IPS-11a (cell line): Measurements from ENCODE around the gene RBX1.
A peak's percentile ranks its signal among the peaks of the same experiment; 100 is the strongest.
"Not testable (repeated sequence)": the region's sequence is repeated elsewhere in the genome, so short reads cannot be mapped to it uniquely, and the experiment has no call there.

ENCODE experiments used
- H3K4me3 ChIP-seq: one replicate; pipeline ENCODE4 v1.5.1; 2013; ENCODE audit warnings: low read depth, low read length, control low read depth

Gene RBX1

GRCh38 chr22:40950962-40951794, at the start of gene RBX1:
TSS of gene RBX1 (plus strand) at chr22:40951378. CDS start at chr22:40951399, 21 bp downstream.
- peak within 1 kb of the TSS; percentile 86 for H3K4me3 ChIP-seq

- no peak overlapping the region for H3K4me3 ChIP-seq
These were observed 47.1 kb upstream of the RBX1 start for GRCh38 chr22:40904101-40904500.

GRCh38 chr22:40908895-40909294, 42.3 kb upstream of the RBX1 start:
- H3K4me3 ChIP-seq, result no peak overlapping the region

- no peak overlapping the region for H3K4me3 ChIP-seq
These were observed 39.4 kb upstream of the RBX1 start for GRCh38 chr22:40911772-40912171.

GRCh38 chr22:40912987-40913386, 38.2 kb upstream of the RBX1 start:
- H3K4me3 ChIP-seq, result not testable (repeated sequence)

- no peak overlapping the region for H3K4me3 ChIP-seq
These were observed 31.7 kb upstream of the RBX1 start for GRCh38 chr22:40919446-40919845.

GRCh38 chr22:40920526-40920925, 30.7 kb upstream of the RBX1 start:
- H3K4me3 ChIP-seq, result no peak overlapping the region

- no peak overlapping the region for H3K4me3 ChIP-seq
These were observed 28.5 kb upstream of the RBX1 start for GRCh38 chr22:40922484-40923303.

- H3K4me3 ChIP-seq, result no peak overlapping the region
These were observed 22.5 kb upstream of the RBX1 start for GRCh38 chr22:40928657-40929056.

- no peak overlapping the region for H3K4me3 ChIP-seq
These were observed 18.8 kb upstream of the RBX1 start for GRCh38 chr22:40932396-40932795.

GRCh38 chr22:40939202-40939601, 12.0 kb upstream of the RBX1 start:
- H3K4me3 ChIP-seq, result no peak overlapping the region

- peak overlapping the region; percentile 78 for H3K4me3 ChIP-seq
These were observed 822 bp downstream of the RBX1 start for GRCh38 chr22:40951795-40952605.

GRCh38 chr22:40953471-40953870, 2.3 kb downstream of the RBX1 start:
- H3K4me3 ChIP-seq, result no peak overlapping the region

GRCh38 chr22:40954113-40954512, 2.9 kb downstream of the RBX1 start:
- H3K4me3 ChIP-seq, result no peak overlapping the region

GRCh38 chr22:40955571-40955970, 4.4 kb downstream of the RBX1 start:
- H3K4me3 ChIP-seq, result no peak overlapping the region

- H3K4me3 ChIP-seq, result no peak overlapping the region
These were observed 6.4 kb downstream of the RBX1 start for GRCh38 chr22:40957601-40958000.

- H3K4me3 ChIP-seq, result no peak overlapping the region
These were observed 7.1 kb downstream of the RBX1 start for GRCh38 chr22:40958299-40958698.

- no peak overlapping the region for H3K4me3 ChIP-seq
These were observed 9.0 kb downstream of the RBX1 start for GRCh38 chr22:40960145-40960544.

GRCh38 chr22:40965936-40966725, 15.0 kb downstream of the RBX1 start:
- no peak overlapping the region for H3K4me3 ChIP-seq

- H3K4me3 ChIP-seq, result no peak overlapping the region
These were observed 15.5 kb downstream of the RBX1 start for GRCh38 chr22:40966726-40967085.
